Bronchial epithelial cell (primary cell): ENCODE measurements around the gene AKR7A2. TPM values are rescaled to one million over a fixed set of nuclear protein-coding genes. Genes with fewer than 3 reads are reported as not detected.
A peak's percentile ranks its signal among the peaks of the same experiment; 100 is the strongest.

Source experiments
- DNase-seq: peaks from one replicate; pipeline ENCODE4 v3.0.0-alpha.2; 2010; ENCODE audit warnings: low read depth
- FAIRE-seq: peaks from 2 replicates; lab custom pipeline; 2011; peaks lifted over from hg19 to GRCh38; lab: Jason Lieb, UNC
- H3K27me3 ChIP-seq: 2 replicates; pipeline ENCODE4 v1.5.1; 2011; ENCODE audit warnings: low read length; ENCODE audit not compliant: control insufficient read depth, insufficient read depth
- H3K36me3 ChIP-seq: 2 replicates; pipeline ENCODE4 v1.5.1; 2011; ENCODE audit warnings: low read length; ENCODE audit not compliant: control insufficient read depth, insufficient read depth
- H3K4me3 ChIP-seq: 2 replicates; pipeline ENCODE4 v1.5.1; 2011; ENCODE audit warnings: mild to moderate bottlenecking, low read depth, low read length, control low read depth
- CTCF ChIP-seq: IDR thresholded peaks from 2 replicates; pipeline ENCODE4 v1.5.1; 2011; ENCODE audit warnings: mild to moderate bottlenecking, moderate library complexity, low read length, control low read depth, inconsistent platforms; ENCODE audit not compliant: insufficient read depth, severe bottlenecking
- total RNA-seq: library from RNA; depleted of rRNA; stranded (reverse); fragments of >200 nt; gene quantifications from 2 replicates; pipeline ENCODE4 v1.2.1, GENCODE V29; 2014

The AKR7A2 gene
- total RNA-seq, result 45.2 and 54.8 TPM in 2 replicates

DNA sequence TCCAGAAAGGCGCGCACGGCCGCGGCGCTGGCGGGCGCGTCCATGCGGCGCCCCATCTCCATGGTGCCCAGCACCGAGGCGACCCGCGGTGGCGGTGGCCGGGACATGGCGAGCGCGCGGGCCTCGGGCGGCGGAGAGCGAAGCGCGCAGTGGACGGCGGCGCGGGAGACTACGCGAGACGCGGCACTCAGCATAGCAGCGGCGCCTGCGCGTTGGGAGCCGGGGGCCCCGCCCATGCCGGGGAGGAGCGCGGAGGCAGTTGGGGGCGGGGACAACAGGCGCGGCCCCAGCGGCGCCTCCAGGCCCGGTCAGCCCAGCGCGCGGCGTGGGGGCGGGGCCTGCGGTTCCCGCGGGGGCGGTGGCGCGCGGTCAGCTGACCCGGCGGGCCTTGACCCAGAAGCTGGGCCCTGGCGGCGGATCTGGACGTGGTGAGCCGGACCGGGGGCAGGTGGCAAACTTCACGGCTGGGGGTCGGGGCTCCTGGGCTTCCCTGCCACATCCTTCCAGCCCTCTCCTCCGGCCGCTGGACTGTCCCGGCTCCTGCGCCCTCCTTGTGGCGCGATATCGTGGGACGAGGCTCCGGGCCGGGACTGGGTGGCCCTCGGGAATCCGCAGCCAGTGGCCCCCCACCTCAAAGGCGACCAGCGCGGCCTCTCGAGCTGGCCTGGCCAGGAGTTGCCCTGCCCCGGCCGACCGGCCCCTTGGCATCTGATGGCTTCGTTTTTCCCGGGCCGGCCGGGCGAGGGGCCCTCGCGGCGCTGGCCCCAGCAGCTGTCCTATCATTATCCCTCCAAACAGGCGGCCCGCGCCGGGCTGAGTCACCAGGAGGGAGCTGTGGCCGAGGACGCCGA lies at the start of gene AKR7A2, which contains the start of gene SLC66A1:
AKR7A2 (minus strand) TSS at position 214 of the 851 bp plus-strand sequence; CDS start at position 194, 20 bp downstream.
SLC66A1 (plus strand) TSS at position 396 of the 851 bp plus-strand sequence. CDS start 5,352 bp downstream, outside the sequence.
- FAIRE-seq, result no peak

DNA sequence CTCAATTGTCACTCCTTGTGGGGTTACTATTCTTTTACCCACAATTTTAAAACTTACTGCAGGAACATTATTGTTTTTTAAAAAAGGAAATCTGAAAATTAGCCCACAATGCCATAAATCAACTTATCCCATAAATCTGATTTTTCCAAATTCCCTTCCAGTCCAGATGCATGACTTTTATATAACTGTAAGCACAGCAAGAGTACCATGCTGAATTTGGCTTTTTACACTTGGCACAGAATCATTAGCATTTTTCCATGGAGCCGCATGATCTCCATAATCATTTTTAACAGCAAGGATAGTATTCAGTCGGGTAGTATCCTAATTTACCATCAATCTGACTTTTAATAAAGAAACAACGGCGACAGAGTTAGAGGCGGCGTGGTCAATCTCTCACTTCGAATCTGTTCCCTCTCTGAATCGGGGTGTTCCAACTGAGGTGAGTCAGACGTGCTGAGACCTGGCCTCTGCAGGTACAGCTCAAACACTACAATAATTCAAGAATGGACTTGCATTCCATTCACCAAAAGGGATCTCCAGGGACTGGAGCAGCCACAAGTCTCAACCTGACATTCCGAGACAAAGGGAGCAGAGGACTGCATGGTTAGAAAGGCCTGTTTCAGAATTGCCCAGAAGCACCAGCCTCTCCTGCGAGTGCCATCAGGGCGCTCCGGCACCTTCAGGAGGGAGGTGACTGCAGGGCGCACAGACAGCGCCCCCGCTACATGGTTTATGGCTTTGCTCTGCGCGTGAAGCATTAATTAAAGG lies 49.1 kb upstream of the AKR7A2 start:
- no peak for TF ChIP-seq CTCF
- Histone ChIP-seq H3K36me3 (peaks cover 10% of the 10 kb centered on the region), H3K27me3 (no peaks in the 10 kb centered on the region), H3K4me3 (no peak overlapping the region)
- FAIRE-seq (peak; percentile 99), DNase-seq (peak; percentile 99)

More for the DNA sequence above, at the start of gene AKR7A2, which contains the start of gene SLC66A1:
- H3K4me3 ChIP-seq, result peak within 1 kb of the TSS; percentile 83
- H3K27me3 ChIP-seq, result no peaks in the 10 kb centered on the region
- peaks cover 10% of the 10 kb centered on the region for H3K36me3 ChIP-seq
- peak; percentile 1 for TF ChIP-seq CTCF
- peak; percentile 72 for DNase-seq

GRCh38 chr1:19360432-19360831 lies 48.5 kb upstream of the AKR7A2 start:
- Histone ChIP-seq H3K36me3 (peaks cover 16% of the 10 kb centered on the region), H3K27me3 (no peaks in the 10 kb centered on the region), H3K4me3 (no peak overlapping the region)
- no peak for TF ChIP-seq CTCF
- DNase-seq, result no peak
- no peak for FAIRE-seq

- peaks cover 17% of the 10 kb centered on the region for H3K36me3 ChIP-seq
- no peak overlapping the region for H3K4me3 ChIP-seq
- H3K27me3 ChIP-seq, result no peaks in the 10 kb centered on the region
- TF ChIP-seq CTCF, result no peak
- FAIRE-seq (peak; percentile 72), DNase-seq (no peak)
Observed at GRCh38 chr1:19360016-19360415, 48.1 kb upstream of the AKR7A2 start.

- DNase-seq (no peak), FAIRE-seq (peak; percentile 7)
Observed at GRCh38 chr1:19359357-19359756, 47.4 kb upstream of the AKR7A2 start.

More at GRCh38 chr1:19359357-19359756, 47.4 kb upstream of the AKR7A2 start:
- Histone ChIP-seq H3K27me3 (no peaks in the 10 kb centered on the region), H3K36me3 (peaks cover 18% of the 10 kb centered on the region), H3K4me3 (no peak overlapping the region)
- no peak for TF ChIP-seq CTCF
